ENCODE results near the gene ZSCAN2.

Gene ZSCAN2

GRCh38 chr15:84668221-84668982, 67.6 kb downstream of the ZSCAN2 start:
- DNase-seq (ENCODE audit: low read depth), result no peak

GRCh38 chr15:84669726-84670125, 68.9 kb downstream of the ZSCAN2 start:
- DNase-seq (ENCODE audit: low read depth), result no peak

DNA sequence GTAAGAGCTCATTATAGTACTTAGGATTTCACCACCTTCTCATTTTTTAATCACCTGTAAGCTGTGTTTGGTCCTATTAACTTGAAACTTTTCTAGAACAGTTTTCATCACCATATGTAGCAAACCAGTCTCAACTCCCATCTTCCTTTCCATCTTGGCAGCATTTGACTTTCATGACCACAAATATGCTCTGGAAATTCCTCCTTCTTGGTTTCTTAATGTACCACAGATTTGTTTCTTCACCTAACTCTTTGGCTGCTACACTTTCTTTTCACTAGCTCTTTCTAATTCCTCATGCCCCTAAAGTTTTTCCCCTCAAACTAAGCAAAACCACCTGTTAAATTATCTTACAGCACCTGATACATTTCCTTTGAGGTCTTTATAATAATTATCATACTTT, 70.4 kb downstream of the ZSCAN2 start:
- DNase-seq (ENCODE audit: low read depth), result no peak

Measured in T follicular helper cell (primary cell).